Tibial nerve (tissue), 3 donors: ENCODE measurements around the gene RAE1.

Experiments used
- POLR2A ChIP-seq, 2 donors: fragments of 450-650 bp; IDR thresholded peaks; one replicate each; pipeline ENCODE4 v1.6.1; 2017; ENCODE audit warnings: antibody characterized with exemption in 2 of 2, mild to moderate bottlenecking in 2 of 2, moderate library complexity in 2 of 2
- TF ChIP-seq, protein P1 (sequence below), 5 experiments: fragments of 200-600 bp in 3 of 5; fragments of 450-650 bp in 2 of 5; sonication (generic) in 3 of 5; IDR thresholded peaks; one replicate each; pipeline ENCODE4 v1.5.1; 2016 to 2019; ENCODE audit warnings: antibody characterized with exemption in 5 of 5, mild to moderate bottlenecking in 3 of 5, moderate library complexity in 2 of 5

DNA sequence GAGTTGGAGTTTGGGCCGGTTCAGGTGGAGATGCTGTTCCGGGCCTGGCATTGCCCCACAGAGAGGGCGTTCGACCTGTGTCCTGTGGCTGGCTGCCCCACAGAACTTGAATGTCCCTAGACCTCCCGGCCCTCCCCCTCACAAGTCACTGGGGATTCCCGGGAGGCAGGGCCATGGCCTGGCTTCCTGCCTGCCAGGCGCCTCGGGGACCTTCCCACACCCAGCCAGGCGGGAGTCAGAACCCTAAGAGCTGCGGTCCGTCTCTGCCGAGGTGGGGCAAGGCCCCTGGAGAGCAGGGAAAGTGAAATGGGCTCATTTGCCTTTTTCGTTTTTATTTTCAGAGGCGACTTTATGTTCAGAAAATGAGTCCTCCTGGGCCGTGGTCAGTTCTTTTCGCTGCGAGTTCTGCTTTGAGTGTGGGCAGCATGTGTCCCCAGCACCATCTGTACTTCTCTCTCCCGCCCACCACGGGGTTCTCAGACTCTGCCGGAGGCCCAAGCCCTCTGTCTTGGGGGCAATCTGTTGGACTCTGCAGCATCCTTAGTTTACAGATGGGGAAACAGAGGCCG is 48.6 kb downstream of the RAE1 start:
- TF ChIP-seq, protein P1, sequence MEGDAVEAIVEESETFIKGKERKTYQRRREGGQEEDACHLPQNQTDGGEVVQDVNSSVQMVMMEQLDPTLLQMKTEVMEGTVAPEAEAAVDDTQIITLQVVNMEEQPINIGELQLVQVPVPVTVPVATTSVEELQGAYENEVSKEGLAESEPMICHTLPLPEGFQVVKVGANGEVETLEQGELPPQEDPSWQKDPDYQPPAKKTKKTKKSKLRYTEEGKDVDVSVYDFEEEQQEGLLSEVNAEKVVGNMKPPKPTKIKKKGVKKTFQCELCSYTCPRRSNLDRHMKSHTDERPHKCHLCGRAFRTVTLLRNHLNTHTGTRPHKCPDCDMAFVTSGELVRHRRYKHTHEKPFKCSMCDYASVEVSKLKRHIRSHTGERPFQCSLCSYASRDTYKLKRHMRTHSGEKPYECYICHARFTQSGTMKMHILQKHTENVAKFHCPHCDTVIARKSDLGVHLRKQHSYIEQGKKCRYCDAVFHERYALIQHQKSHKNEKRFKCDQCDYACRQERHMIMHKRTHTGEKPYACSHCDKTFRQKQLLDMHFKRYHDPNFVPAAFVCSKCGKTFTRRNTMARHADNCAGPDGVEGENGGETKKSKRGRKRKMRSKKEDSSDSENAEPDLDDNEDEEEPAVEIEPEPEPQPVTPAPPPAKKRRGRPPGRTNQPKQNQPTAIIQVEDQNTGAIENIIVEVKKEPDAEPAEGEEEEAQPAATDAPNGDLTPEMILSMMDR (IDR thresholded peaks at IDR 0.05) = no peak
- TF ChIP-seq POLR2A (IDR thresholded peaks at IDR 0.05) = no peak
